HTERT RPE-1 (cell line): ENCODE measurements around the gene S100A7A.
"Not testable (repeated sequence)": the region's sequence is repeated elsewhere in the genome, so short reads cannot be mapped to it uniquely, and the experiment has no call there.

Experiments used
- in situ Hi-C: fragments of 300-500 bp; cut with MboI; formaldehyde crosslinking; loops from 4 replicates; pipeline ENCODE4 v1.14.3; 2020; ENCODE audit warnings: low sequenced_read_pairs

S100A7A gene

DNA sequence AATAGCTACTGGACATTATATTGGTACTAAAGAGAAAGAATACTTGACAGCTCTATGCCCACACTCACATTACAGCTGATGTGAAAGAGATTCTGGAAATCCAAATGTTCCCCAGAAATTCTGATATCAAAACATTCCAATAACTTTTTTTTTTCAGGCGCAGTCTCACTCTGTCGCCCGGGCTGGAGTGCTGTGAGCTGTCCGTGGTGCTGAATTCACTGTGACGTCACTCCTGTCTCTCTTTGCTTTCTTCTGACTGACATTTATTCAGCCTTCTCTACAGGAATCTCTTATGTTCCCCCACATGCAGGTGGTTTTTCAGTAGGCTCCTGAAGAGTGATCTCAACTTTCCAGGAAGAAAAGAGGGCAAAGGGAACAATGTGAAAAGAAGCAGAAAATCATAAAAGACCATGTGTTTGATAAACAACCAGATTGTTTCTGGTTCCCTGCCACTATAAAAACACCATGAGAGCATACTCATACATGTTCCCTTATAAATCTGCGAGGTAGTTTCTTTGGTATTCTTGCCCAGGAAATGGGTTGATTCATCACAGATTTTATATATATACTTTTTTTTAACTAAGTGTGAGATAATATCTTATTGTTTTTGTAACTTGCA, 6.2 kb downstream of the S100A7A start:
- in situ Hi-C loops: no loop called here

DNA sequence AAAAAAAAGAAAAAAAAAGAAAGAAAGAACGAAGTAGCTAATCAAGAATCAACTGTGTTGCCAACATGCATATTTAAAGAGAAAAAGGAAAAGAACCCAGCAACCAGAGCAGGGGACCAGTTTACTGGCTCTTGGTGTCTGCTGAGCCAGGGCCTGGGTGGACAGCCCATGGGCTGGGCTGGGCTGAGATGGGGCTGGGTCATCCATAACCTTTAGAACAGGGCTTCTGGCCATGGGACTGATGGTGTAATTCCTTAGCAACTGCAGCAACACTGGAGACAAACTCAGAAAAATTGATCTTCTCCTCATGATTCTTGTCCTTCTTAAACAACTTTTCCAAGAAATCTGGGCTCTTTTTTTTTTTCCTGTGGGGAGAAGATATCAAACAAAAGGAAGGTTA, 10.5 kb downstream of the S100A7A start:
- in situ Hi-C loops: no loop called here

DNA sequence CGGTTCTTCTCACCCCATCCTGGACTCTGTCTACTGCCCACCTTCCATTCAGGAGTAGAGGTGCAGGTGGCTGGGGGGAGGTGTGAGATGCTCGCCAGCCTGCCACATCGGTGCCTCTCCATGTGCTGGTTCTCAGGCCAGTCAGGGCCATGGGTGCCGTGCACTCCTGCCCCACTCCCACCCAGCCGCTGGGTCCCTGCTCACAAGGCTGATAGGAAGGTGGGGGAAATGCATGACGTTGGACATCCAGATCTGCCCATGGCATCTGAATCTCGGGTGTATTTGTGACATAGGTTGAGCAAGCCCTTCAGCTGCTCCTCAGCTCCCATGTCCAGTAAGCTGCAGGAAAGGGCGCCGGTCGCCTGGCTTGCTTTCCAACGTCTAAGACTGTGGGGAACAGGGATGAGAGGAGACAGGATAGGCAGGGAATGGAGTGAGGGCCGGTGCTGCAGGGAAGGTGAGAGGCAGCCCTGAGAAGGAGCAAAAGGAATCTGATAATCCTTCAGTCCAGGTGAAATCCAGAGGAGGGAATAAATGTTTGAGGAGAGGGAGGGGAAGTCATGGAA, 11.8 kb downstream of the S100A7A start:
- in situ Hi-C loops: no loop called here

DNA sequence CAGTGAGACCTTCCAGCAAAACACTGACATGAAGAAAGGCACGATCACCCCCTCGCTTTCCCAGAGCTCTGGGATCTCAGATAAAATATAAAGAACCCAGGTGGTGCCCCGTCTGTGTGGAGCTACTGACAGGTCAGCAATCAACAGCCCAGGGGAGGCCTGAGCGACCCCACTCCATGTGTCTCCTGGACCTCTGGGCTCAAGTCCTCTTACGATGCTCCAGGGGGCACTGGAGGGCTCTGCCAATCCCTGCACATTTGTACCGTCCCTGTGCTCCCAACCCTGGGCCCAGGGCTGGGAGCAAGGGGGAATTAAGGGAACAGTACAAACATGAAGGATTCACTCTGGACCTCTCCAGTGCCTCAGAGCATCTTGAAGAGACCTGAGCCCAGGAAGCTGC, 12.5 kb downstream of the S100A7A start:
- in situ Hi-C loops: no loop called here

DNA sequence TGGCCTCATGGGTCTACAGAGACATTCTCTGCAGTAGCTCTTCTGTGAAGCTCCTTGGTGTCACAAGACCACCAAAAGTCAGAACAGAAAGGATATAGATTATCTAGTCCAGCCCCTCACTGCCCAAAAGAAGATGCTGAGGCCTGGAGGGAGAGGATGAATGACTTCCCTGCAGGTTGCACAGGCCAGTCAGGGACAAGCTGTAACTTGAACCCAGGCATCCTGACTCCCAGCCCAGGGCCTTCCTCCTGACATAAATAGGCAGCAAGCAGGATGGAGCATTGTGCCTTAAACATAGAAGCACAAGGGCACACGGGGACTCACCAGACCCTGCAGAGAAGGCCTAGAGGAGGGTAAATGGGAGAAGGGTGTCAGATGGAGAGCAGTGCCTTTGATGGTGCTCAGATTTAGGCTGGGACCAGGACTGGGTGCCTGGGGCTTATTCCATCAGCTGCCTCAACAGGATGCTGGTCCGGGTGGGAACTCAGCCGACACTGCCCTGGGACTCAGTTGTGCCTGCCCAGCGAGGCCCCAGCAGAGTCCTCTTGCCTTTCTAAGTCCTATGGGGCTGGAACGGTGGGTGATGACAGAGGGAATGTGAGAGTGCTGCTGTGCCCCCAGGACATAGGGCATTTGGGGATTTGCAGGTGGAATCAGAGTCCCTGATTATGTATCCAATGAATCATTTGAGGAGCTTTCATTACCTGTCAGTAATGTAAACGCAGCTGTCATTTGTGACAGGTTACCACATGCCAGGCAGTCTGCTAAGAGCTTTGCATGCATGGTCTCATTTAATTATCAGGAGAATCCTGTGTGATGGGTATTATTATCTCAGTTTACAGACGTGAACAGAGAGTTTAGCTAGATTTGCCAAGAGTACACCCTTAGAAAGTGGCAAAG, 13.2 kb downstream of the S100A7A start:
- in situ Hi-C loops: no loop called here

DNA sequence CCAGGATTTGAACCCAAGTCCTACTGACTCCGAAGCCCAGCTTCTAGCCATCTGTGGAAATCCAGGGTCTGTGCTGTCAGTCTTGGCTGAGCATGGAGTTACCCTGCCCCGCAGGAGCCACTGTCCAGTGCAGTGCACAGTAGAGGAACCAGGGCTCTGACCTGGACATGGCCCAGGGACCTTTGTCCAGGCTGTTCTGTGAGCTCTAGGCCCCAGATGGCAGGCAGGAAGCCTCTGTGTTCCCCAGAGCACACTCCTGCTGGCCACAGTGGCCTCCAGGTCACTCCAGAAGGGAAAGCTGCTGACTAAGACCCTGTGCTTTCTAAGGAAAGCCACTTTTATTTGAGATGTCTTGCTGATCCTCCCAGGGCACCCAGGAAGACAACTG, 13.8 kb downstream of the S100A7A start:
- in situ Hi-C loops: no loop called here

DNA sequence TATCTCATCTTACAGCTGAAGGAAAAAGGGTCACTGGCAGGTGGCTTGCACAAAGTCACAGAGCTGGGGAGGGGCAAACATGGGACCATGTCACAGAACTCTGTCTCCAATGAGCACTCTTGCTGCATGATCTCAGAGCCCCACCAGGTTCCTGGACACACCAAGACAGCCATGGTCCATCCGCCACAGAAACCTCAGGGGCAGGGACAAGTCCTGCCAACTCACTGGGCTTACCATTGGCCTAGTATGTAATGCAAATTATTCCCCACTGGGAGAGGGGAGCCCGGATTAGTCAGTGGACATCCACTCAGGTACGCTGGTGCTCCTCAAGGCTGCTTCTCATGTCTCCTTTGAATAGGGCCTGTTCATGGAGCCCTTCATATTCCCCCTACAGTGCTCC, 14.2 kb downstream of the S100A7A start:
- in situ Hi-C loops: no loop called here

DNA sequence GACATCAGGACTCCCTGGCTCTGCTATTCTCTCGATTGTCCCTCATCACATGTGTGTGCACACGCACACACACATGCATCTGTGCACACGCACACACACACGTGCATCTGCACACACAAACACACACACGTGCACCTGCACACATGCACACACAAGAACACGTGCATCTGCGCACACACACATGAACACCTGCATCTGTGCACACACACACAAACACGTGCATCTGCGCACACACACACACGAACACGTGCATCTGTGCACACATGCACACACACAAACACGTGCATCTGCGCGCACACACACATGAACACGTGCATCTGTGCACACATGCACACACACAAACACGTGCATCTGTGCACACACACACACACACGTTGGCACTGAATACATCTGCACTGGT, 14.7 kb downstream of the S100A7A start:
- in situ Hi-C loops: no loop called here

DNA sequence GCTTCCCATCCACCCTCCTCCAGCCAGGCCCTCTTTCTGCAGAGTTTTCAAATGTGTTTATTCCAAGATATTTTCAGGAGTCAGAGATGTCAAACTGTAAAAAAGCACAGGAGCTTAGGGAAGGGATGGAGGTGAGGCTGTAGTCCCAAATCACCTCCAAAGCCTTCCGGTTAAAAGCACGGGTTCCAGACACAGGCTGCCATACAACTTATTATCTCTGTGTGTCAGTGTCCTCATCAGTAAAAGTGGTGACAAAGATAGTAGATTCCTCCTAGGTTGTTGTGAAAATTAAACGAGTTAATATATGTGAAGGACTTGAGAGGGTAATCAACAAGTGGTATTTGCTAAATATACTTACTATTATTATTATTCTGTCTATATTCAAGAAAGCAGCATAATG, 15.1 kb downstream of the S100A7A start:
- in situ Hi-C loops: no loop called here

DNA sequence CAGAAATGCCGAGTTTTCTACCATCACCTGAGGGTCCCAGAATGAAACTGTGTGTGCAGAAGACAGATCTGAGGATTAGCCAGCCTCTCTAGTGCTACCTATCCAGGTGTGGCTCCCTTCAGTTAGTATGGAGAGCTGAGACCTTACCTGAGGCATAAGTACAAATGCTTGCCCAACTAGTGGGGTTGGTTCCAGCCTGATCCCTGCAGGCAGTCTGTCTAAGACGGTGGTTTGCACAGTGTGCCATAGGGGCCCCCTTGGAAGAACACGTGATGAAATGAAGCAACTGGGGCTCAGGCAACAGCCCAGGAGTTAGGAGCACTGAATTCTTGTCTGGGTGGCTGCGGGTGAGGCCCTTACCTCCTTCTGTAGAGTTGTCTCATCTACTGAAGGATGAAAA, 15.6 kb downstream of the S100A7A start:
- in situ Hi-C loops: no loop called here

DNA sequence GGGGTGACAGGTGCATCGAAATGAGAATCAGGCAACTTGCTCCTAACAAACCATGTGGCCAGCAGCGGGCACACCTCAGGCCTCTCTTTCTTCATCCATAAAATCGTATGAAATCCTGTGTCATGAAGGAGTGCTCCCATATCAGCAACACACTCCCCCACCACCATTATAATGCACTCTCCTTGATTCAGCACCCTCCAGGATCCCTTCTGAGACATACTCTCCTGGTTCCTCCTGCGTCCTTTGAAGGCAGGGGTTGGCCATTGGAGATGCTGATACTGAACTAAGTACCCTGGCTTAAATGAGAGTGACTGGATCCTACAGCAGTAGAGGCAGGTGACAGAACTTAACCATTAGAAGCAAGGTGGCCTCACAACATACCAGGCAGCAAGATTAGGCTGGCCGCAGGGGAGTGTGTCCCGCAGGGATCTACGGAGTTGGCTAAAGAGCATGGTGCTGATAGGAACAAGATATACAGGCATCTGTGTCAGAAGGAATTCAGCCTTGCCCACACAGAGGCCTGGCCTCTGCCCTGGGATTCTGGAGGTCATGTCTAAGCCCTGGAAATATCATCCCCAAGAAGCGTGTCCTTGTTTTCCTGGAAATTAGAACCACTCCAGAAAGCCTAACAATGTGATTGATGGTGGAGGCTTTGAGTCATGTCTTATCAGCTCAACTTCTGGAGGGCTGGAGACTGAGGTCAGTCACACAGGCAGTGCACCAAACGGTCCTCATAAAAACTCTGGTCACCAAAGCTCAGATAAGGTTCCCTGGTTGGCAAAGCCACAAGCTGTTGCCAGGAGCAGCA, 16.8 kb downstream of the S100A7A start:
- in situ Hi-C loops: no loop called here

DNA sequence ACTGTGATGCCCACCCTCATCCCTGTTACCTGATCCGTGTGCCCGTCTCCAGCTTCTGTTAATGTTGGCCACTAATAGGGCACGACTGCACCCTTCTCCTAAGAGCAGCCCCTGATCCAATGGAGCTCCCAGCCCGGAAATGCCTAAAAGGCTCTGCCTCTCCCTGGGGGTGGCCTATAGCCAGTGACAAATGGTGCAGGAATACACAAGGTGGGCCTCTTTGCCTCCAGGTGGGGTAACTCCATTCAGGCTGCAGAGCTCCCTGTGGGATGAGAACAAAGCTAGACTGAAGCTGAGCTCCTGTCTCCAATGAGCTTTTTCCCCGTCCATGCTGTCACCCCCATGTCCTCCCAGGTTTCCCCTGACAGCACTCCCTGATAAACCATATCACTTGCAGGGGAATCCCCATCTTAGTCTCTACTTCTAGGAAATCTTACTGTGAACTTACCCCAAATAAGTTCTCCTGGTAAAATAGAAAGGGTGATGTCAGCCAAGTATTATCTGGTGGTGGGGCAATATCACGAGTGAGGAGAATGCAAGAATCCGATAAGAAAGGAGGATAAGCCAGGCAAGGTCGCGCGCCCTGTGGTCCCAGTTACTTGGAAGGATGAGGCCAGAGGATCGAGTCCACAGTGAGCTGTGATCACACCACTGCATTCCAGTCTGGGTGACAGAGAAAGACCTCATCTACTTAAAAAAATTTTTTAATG, 18.6 kb downstream of the S100A7A start:
- in situ Hi-C loops: no loop called here

DNA sequence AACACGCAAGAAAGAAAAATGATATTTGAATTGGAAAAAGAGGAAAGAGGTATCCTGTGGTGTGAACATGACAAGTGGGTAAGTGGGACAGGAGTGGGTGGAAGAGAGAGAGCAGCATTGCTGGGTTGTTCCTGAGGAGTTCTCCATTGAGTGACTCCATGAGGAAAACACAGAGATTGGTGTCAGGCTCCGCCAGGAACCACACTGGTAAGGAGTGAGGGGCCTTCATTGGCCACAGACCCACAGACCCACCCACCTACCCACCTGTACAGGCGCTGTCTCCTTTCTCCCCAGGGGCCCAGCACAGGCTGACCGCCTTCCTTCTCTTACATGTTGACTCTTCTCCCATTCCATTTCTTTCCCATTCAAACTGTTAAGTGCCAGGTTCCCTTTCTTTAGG, 20.9 kb downstream of the S100A7A start:
- in situ Hi-C loops: no loop called here

DNA sequence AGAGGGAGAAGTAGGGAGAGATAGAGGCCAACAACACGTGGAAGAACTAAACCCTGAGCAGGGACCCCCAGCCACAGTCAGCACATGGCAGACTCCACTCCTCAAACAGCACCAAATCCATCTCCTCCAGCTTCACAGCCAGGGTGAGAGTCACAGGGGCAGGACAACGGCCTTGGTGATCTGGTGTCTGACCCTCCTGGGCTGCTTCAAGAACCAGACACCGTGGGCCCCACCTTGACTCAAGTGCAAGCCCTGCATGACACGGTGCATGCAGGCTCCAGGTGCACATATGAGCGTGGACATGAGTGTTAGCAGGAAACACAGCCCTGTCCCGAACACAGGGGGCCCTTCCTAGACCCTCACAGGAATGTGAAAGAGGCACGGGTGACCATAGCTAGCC, 22.3 kb downstream of the S100A7A start:
- in situ Hi-C loops: no loop called here

DNA sequence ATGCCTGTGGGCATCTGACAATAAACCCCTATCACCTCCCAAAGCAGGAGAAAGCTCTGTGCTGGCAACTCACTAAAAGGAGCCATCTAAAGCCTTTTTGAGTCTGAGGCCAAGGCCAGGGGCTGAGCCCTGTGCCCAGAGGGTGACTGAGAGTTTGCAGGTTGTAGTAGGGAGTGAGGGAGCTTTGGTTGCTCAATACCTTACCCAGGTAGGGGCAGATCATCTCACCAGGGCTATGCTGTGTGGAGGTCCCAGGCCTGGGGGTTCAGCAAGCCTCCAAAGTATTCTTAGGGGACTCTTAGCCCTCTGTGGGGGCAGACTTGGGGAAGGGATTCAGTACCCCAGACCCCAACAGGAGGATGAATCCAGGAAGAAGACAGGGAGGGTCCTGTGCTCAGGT, 23.0 kb downstream of the S100A7A start:
- in situ Hi-C loops: no loop called here

DNA sequence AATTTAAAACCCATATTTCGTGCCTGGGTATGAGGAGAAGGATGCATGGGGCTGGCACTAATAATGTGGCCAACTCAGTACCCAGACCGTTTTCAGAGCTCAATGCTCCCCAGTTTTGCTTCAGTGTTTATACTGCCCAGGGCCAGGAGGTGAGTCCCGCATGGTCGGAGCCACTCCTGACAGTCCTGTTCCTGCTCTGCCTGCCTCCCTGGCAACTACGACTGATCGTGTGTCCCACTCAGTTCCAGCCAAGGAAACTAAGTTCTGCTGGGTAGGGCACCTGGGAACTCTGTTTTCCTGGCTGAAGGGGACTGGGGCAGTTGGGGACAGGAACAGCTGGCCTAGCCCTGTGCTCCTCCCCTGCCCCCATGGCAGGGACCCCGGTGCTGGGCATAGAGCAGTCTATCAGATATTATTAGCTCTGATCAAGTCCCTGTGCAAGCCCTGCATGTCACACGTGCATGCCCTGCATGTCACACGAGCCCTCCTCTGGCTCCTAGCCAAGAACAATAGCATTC, 25.0 kb downstream of the S100A7A start:
- in situ Hi-C loops: no loop called here

DNA sequence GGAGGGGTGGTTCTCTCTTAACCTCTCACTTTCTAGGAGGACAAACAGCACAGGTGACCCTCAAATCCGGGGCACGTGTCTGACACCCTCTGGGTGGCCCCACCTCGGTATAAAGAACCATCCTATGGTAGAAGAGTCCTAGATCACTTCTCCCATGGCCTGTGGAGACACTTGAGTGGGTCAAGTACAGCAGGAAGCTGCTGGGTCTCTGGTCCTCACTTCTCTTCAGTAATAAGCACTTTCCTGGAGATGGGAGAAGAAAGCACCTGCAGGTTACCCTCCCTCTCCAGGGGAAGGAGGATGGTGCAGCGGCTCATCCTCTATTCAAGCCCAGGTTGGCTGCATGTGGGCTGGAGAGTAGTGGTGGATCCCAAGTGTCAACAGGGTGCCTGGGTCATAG, 27.2 kb downstream of the S100A7A start:
- in situ Hi-C loops: no loop called here

DNA sequence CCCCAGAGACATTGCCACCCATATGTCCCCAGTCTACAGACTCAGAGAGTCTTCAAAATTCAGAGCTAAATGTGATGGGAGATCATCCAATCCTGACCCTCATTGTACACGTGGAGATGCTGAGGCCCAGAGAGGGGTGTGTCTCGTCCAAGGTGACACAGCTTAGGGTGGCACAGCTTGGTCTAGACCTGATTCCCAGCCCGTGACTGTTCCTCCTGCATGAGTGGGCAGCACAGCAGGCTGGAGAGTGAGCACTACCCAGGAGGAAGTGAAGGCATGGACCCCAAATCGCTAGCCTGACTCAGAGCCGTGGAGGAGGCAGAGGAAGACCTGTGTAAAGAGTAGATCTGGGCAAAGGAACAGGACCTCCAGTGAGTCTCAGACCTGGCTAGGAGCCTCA, 27.8 kb downstream of the S100A7A start:
- in situ Hi-C loops: no loop called here

DNA sequence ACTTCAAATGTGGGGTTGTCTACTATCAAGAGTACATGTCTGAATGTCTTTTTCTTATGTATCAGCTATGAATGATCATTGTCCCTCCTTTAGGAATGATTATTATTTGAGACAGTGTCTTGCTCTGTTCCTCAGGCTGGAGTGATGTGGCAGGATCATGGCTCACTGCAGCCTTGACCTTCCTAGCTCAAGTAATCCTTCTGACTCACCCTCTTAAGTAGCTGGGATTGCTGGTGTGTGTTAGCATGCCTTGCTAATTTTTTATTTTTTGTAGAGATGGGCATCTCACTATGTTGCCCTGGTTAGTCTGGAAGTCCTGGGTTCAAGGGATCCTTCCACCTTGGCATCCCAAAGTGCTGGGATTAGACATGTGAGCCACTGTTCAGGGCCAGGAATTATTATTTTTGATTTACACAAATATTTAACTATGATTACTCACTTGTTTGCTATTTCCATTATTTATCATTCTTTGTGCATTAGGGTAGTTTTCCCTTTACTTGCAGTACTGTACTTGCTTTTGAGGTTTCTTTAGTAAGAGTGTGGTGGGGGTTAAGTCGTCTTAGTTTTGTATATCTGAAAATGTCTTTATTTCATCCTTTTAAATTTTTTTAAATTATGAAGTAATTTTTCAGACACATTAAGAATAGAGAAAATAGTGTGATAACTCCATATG, 31.3 kb downstream of the S100A7A start:
- in situ Hi-C loops: no loop called here

DNA sequence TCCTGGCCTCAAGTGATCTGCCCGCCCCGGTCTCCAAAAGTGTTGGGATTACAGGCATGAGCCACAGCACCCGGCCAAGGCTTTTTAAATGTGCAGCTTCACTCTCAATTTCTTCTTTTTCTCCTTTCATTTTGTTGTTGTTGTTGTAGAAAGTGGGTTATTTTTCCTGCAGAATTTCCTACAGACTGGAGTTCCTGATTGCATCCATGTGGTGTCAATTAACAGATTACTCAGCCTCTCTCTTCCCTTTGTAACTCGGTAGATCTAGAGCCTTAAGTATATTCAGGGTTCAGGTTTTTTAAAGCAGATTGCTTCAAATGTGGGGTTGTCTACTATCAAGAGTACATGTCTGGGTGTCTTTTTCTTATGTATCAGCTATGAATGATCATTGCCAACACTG, 32.5 kb downstream of the S100A7A start:
- in situ Hi-C loops: not testable (repeated sequence)
